ENCODE results near the gene YRDC. TPM values are rescaled to one million over a fixed set of nuclear protein-coding genes. Genes with fewer than 3 reads are reported as not detected.

Gene YRDC
- total and polyA plus RNA-seq, 7 donors = 4.4 to 19.0 (median 12.4) TPM

DNA sequence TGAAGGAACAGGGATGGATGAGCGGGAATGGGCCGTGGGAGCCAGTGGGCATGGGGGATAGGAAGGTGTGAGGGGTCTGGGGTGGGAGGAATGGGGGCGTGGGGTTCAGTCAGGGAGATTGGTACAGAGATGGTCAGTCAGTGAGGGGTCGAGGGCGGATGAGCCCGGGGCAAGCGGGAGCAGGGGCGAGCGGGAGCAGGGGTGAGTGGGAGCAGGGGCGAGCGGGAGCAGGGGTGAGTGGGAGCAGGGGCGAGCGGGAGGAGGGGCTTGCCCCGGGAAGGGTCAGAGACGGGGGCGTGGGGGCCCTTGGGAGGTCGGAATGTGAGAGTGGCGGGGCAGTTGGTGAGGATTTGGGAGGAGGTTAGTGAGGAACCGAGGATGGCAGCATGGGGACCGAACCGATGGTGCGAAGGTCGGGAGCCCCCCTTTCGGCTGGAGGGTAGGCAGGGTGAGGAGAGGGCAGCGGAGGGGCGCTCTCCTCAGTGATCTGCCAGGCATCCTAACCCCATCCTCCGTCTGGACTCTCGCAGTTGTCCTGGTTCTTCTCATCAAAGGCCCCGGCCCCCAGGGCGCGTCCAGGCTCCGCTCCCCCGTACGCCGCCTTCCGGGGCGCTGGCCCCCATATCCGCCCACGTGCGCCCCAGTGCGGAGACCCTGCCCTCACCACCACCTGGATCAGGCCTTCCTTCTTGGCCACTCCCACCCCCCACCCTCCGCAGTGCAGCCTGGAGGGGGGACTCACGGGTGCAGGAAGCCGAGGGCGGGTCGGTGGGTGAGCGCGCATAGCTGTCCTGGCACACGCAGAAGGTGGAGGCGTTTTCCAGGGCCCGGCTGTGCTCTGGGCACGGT is 54.3 kb downstream of the YRDC start:
- H3K9me3 ChIP-seq = no peaks in the 10 kb centered on the region
- intact Hi-C loops (cut with DNase I) = no loop called here
- WGBS, 2 donors = 4 to 6% methylated on average over 52 of the region's 52 CpGs
- H3K4me1 ChIP-seq = peaks cover 0 to 11% (median 6%) of the 10 kb centered on the region in 4 donors
- H3K27me3 ChIP-seq = peaks cover 19 to 93% (median 42%) of the 10 kb centered on the region in 3 donors
- DNase-seq = no peak
- no peaks in the 10 kb centered on the region for H3K36me3 ChIP-seq
- TF ChIP-seq, protein P1, sequence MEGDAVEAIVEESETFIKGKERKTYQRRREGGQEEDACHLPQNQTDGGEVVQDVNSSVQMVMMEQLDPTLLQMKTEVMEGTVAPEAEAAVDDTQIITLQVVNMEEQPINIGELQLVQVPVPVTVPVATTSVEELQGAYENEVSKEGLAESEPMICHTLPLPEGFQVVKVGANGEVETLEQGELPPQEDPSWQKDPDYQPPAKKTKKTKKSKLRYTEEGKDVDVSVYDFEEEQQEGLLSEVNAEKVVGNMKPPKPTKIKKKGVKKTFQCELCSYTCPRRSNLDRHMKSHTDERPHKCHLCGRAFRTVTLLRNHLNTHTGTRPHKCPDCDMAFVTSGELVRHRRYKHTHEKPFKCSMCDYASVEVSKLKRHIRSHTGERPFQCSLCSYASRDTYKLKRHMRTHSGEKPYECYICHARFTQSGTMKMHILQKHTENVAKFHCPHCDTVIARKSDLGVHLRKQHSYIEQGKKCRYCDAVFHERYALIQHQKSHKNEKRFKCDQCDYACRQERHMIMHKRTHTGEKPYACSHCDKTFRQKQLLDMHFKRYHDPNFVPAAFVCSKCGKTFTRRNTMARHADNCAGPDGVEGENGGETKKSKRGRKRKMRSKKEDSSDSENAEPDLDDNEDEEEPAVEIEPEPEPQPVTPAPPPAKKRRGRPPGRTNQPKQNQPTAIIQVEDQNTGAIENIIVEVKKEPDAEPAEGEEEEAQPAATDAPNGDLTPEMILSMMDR (IDR thresholded peaks at IDR 0.05) = no peak
- TF ChIP-seq EP300 (IDR thresholded peaks at IDR 0.05) = no peak
- no peak for TF ChIP-seq POLR2A (IDR thresholded peaks at IDR 0.05)
- H3K27ac ChIP-seq = no peak overlapping the region
- no peak overlapping the region for H3K4me3 ChIP-seq

Other genes starting within 250 kb of the YRDC start
- gene GNL2, start 212.3 kb downstream of the YRDC start, total RNA-seq = 10 to 100 TPM; 26.7 to 50.4 (median 29.6) TPM
- 10 to 100 TPM; 25.2 to 33.0 (median 25.2) TPM for gene GNL2, start 212.3 kb downstream of the YRDC start, polyA plus RNA-seq
- gene RSPO1, start 173.3 kb downstream of the YRDC start, total RNA-seq = 1 to 10 TPM in 1 of 4 donors, under 1 TPM in 3; 0.41 to 2.2 (median 0.77) TPM
- gene RSPO1, start 173.3 kb downstream of the YRDC start, polyA plus RNA-seq = 1 to 10 TPM in 1 of 3 donors, under 1 TPM in 2; 0.46 to 1.8 (median 0.92) TPM
- gene CDCA8, start 115.7 kb downstream of the YRDC start, total RNA-seq = under 1 TPM in 3 of 4 donors, not detected in 1; under 0.01 to 0.55 (median 0.16) TPM
- gene CDCA8, start 115.7 kb downstream of the YRDC start, polyA plus RNA-seq = 10 to 100 TPM in 1 of 3 donors, 1 to 10 TPM in 2; 4.8 to 21.4 (median 6.7) TPM
- under 1 TPM; 0.14 to 0.83 (median 0.52) TPM for gene EPHA10, start 43.1 kb downstream of the YRDC start, total RNA-seq
- gene EPHA10, start 43.1 kb downstream of the YRDC start, polyA plus RNA-seq = 10 to 100 TPM in 1 of 3 donors, 1 to 10 TPM in 2; 5.4 to 33.3 (median 7.6) TPM
- 1 to 10 TPM; 1.1 to 1.8 (median 1.4) TPM for gene MANEAL, start 14.4 kb downstream of the YRDC start, total RNA-seq
- 1 to 10 TPM in 2 of 3 donors, under 1 TPM in 1; 0.60 to 5.2 (median 1.2) TPM for gene MANEAL, start 14.4 kb downstream of the YRDC start, polyA plus RNA-seq
- gene C1orf122, start 418 bp downstream of the YRDC start, total RNA-seq = 100 to 1,000 TPM in 1 of 4 donors, 10 to 100 TPM in 3; 61.9 to 105 (median 90.8) TPM
- gene C1orf122, start 418 bp downstream of the YRDC start, polyA plus RNA-seq = 10 to 100 TPM; 43.2 to 54.6 (median 51.1) TPM
- gene MTF1, start 51.4 kb upstream of the YRDC start, total RNA-seq = 1 to 10 TPM; 3.9 to 6.6 (median 4.4) TPM
- gene MTF1, start 51.4 kb upstream of the YRDC start, polyA plus RNA-seq = 1 to 10 TPM; 2.4 to 8.6 (median 5.3) TPM
- gene INPP5B, start 138.8 kb upstream of the YRDC start, total RNA-seq = 10 to 100 TPM; 29.0 to 34.1 (median 31.7) TPM
- gene INPP5B, start 138.8 kb upstream of the YRDC start, polyA plus RNA-seq = 10 to 100 TPM in 1 of 3 donors, 1 to 10 TPM in 2; 5.1 to 18.3 (median 5.4) TPM
- 10 to 100 TPM; 41.4 to 50.1 (median 44.7) TPM for gene SF3A3, start 181.8 kb upstream of the YRDC start, total RNA-seq
- gene SF3A3, start 181.8 kb upstream of the YRDC start, polyA plus RNA-seq = 10 to 100 TPM; 15.0 to 30.4 (median 20.6) TPM
- gene FHL3, start 197.3 kb upstream of the YRDC start, total RNA-seq = 10 to 100 TPM; 38.9 to 76.4 (median 46.6) TPM
- gene FHL3, start 197.3 kb upstream of the YRDC start, polyA plus RNA-seq = 10 to 100 TPM in 1 of 3 donors, 1 to 10 TPM in 2; 2.5 to 13.4 (median 9.0) TPM
- gene UTP11, start 204.5 kb upstream of the YRDC start, total RNA-seq = 10 to 100 TPM; 54.8 to 76.5 (median 66.9) TPM
- gene UTP11, start 204.5 kb upstream of the YRDC start, polyA plus RNA-seq = 10 to 100 TPM; 14.4 to 28.5 (median 15.0) TPM
- gene POU3F1, start 238.6 kb upstream of the YRDC start, total RNA-seq = not detected
- under 1 TPM in 1 of 3 donors, not detected in 2; 0.09 TPM for gene POU3F1, start 238.6 kb upstream of the YRDC start, polyA plus RNA-seq

Data from sigmoid colon (tissue), 7 donors.